CD14-positive monocyte (primary cell): ENCODE measurements around the gene KRTAP10-8. TPM values are rescaled to one million over a fixed set of nuclear protein-coding genes. Genes with fewer than 3 reads are reported as not detected.

Experiments
- DNase-seq, 3 donors: peaks; one replicate each; pipeline ENCODE4 v3.0.0-alpha.2; 2011 to 2022
- H2AFZ ChIP-seq: 2 replicates; pipeline ENCODE4 v1.6.0; 2012; ENCODE audit warnings: mild to moderate bottlenecking, low read depth, low read length, inconsistent platforms; ENCODE audit not compliant: insufficient read depth, poor library complexity, severe bottlenecking
- H3K27ac ChIP-seq, 2 donors: 1 replicate in 1 of 2; 2 replicates in 1 of 2; pipeline ENCODE4 v1.5.1; 2012 to 2013; ENCODE audit warnings: low read length in 2 of 2, control low read depth in 1 of 2, inconsistent platforms in 1 of 2, low read depth in 1 of 2, mild to moderate bottlenecking in 1 of 2
- H3K27me3 ChIP-seq, 2 donors: one replicate each; pipeline versions ENCODE4 v1.6.0 to v1.6.1; 2011 to 2013; ENCODE audit warnings: low read length in 2 of 2; ENCODE audit not compliant: control insufficient read depth in 2 of 2, insufficient read depth in 2 of 2
- H3K36me3 ChIP-seq, 2 donors: replicated peaks in 1 of 2; 1 replicate in 1 of 2; 2 replicates in 1 of 2; pipeline versions ENCODE4 v1.5.1 to v1.6.1; 2012 to 2013; ENCODE audit warnings: low read length in 2 of 2, control low read depth in 1 of 2, inconsistent platforms in 1 of 2, mild to moderate bottlenecking in 1 of 2; ENCODE audit not compliant: insufficient read depth in 2 of 2, control insufficient read depth in 1 of 2
- H3K4me1 ChIP-seq, 2 donors: 1 replicate in 1 of 2; 2 replicates in 1 of 2; pipeline versions ENCODE4 v1.5.1 to v1.6.1; 2012 to 2013; ENCODE audit warnings: low read length in 2 of 2, control low read depth in 1 of 2, inconsistent platforms in 1 of 2, mild to moderate bottlenecking in 1 of 2, moderate library complexity in 1 of 2; ENCODE audit not compliant: insufficient read depth in 2 of 2, control insufficient read depth in 1 of 2
- H3K4me2 ChIP-seq: replicated peaks from 2 replicates; pipeline ENCODE3; 2012; ENCODE audit warnings: low read length, moderate library complexity, mild to moderate bottlenecking; ENCODE audit not compliant: poor library complexity, severe bottlenecking; ENCODE audit errors: extremely low read depth
- H3K4me3 ChIP-seq, 3 experiments: fragments of 200-600 bp in 1 of 3; sonication (generic) in 1 of 3; replicated peaks in 1 of 3; 1 replicate in 2 of 3; 2 replicates in 1 of 3; pipeline ENCODE4 v1.5.1; 2011 to 2013; ENCODE audit warnings: low read length in 3 of 3, mild to moderate bottlenecking in 3 of 3, control low read depth in 2 of 3, low read depth in 2 of 3, inconsistent platforms in 1 of 3, moderate library complexity in 1 of 3
- H3K79me2 ChIP-seq: 2 replicates; pipeline ENCODE4 v1.6.0; 2012; ENCODE audit warnings: mild to moderate bottlenecking, control low read depth, inconsistent platforms, low read length, moderate library complexity; ENCODE audit not compliant: insufficient read depth
- H3K9ac ChIP-seq: 2 replicates; pipeline ENCODE4 v1.6.0; 2017; ENCODE audit warnings: low read length, mild to moderate bottlenecking; ENCODE audit not compliant: insufficient read depth, poor library complexity, severe bottlenecking
- H3K9me3 ChIP-seq, 2 donors: replicated peaks in 1 of 2; 1 replicate in 1 of 2; 2 replicates in 1 of 2; pipeline versions ENCODE4 v1.5.1 to v1.6.1; 2012 to 2013; ENCODE audit warnings: low read length in 2 of 2, control low read depth in 1 of 2; ENCODE audit not compliant: control insufficient read depth in 1 of 2, insufficient read depth in 1 of 2
- H4K20me1 ChIP-seq: 2 replicates; pipeline ENCODE4 v1.6.0; 2012; ENCODE audit warnings: mild to moderate bottlenecking, low read length, control low read depth, moderate library complexity; ENCODE audit not compliant: insufficient read depth
- H3K27ac Mint-ChIP-seq, 7 donors: one replicate each; pipeline ENCODE4 v1.8.0; 2020; ENCODE audit warnings: mild to moderate bottlenecking in 7 of 7, mixed read lengths in 7 of 7, moderate library complexity in 6 of 7, inconsistent platforms in 2 of 7
- H3K27me3 Mint-ChIP-seq, 3 donors: one replicate each; pipeline ENCODE4 v1.8.0; 2021 to 2022; ENCODE audit warnings: low read depth in 3 of 3, mild to moderate bottlenecking in 3 of 3, mixed read lengths in 3 of 3, moderate library complexity in 3 of 3, inconsistent platforms in 1 of 3
- H3K36me3 Mint-ChIP-seq, 2 donors: one replicate each; pipeline ENCODE4 v1.8.0; 2020; ENCODE audit warnings: mixed read lengths in 2 of 2, inconsistent platforms in 1 of 2, mild to moderate bottlenecking in 1 of 2
- H3K4me1 Mint-ChIP-seq: one replicate; pipeline ENCODE4 v1.8.0; 2020; ENCODE audit warnings: mild to moderate bottlenecking, mixed read lengths
- H3K4me3 Mint-ChIP-seq, 2 donors: one replicate each; pipeline ENCODE4 v1.8.0; 2020; ENCODE audit warnings: mild to moderate bottlenecking in 2 of 2, mixed read lengths in 2 of 2, moderate library complexity in 1 of 2
- H3K9me3 Mint-ChIP-seq, 7 donors: one replicate each; pipeline ENCODE4 v1.8.0; 2020 to 2022; ENCODE audit warnings: mixed read lengths in 7 of 7, mild to moderate bottlenecking in 6 of 7, moderate library complexity in 6 of 7, inconsistent platforms in 2 of 7
- CTCF ChIP-seq: fragments of 200-600 bp; IDR thresholded peaks from one replicate; pipeline ENCODE4 v1.8.0; 2022; ENCODE audit warnings: antibody characterized with exemption, mild to moderate bottlenecking
- WGBS: methylation state at CpG from one replicate; pipeline ENCODE4 v1.1.5; 2013; ENCODE audit warnings: missing lambda C conversion rate; ENCODE audit not compliant: insufficient coverage; 5-methylcytosine and 5-hydroxymethylcytosine counted together
- intact Hi-C, 2 donors: fragments of 100-400 bp; cut with micrococcal nuclease; formaldehyde crosslinking; loops; one replicate each; pipeline versions ENCODE4 v1.15.0 to v1.15.1; 2023
- polyA plus RNA-seq, 3 donors: library from polyadenylated mRNA; depleted of rRNA in 1 of 3; unstranded in 2 of 3; stranded (reverse) in 1 of 3; fragments of 300-500 nt in 2 of 3; fragments of >200 nt in 1 of 3; fragmentation: Illumina TruSeq in 2 of 3; gene quantifications; 1 replicate in 2 of 3; 2 replicates in 1 of 3; pipeline ENCODE4 v1.2.3, GENCODE V29; 2012 to 2021

The KRTAP10-8 gene
- polyA plus RNA-seq, 3 donors = not detected

GRCh38 chr21:44615911-44616590 lies 4.2 kb downstream of the KRTAP10-8 start:
- H3K9me3 ChIP-seq = peaks cover 16 to 21% of the 10 kb centered on the region in 2 donors
- no peak overlapping the region for H2AFZ ChIP-seq
- no peak overlapping the region for H3K27ac ChIP-seq
- Mint-ChIP-seq H3K9me3 (peaks cover 22 to 34% (median 26%) of the 10 kb centered on the region in 7 donors), H3K27me3 (peaks cover 3 to 12% (median 4%) of the 10 kb centered on the region in 3 donors), H3K4me1 (peaks cover 10% of the 10 kb centered on the region), H3K36me3 (no peaks in the 10 kb centered on the region), H3K4me3 (no peak overlapping the region), H3K27ac (no peak overlapping the region)
- H3K79me2 ChIP-seq = no peaks in the 10 kb centered on the region
- TF ChIP-seq CTCF = no peak
- no peak for DNase-seq
- H3K36me3 ChIP-seq = no peaks in the 10 kb centered on the region
- H3K27me3 ChIP-seq = no peaks in the 10 kb centered on the region
- WGBS = 90% methylated on average over 16 of the region's 17 CpGs
- H3K4me1 ChIP-seq = no peaks in the 10 kb centered on the region
- no peak overlapping the region for H3K4me3 ChIP-seq
- intact Hi-C loops = no loop called here
- no peaks in the 10 kb centered on the region for H4K20me1 ChIP-seq
- H3K9ac ChIP-seq = no peak overlapping the region
- no peak overlapping the region for H3K4me2 ChIP-seq

- no peak for DNase-seq
- Histone ChIP-seq H3K4me1 (no peaks in the 10 kb centered on the region), H3K27ac (no peak overlapping the region), H3K79me2 (no peaks in the 10 kb centered on the region), H3K4me3 (no peak overlapping the region), H3K4me2 (no peak overlapping the region), H3K36me3 (no peaks in the 10 kb centered on the region), H3K27me3 (no peaks in the 10 kb centered on the region), H2AFZ (no peak overlapping the region), H3K9me3 (peaks cover 11 to 16% of the 10 kb centered on the region in 2 donors), H4K20me1 (no peaks in the 10 kb centered on the region), H3K9ac (no peak overlapping the region)
- Mint-ChIP-seq H3K4me3 (no peak overlapping the region), H3K4me1 (peaks cover 10% of the 10 kb centered on the region), H3K36me3 (no peaks in the 10 kb centered on the region), H3K9me3 (peaks cover 17 to 29% (median 23%) of the 10 kb centered on the region in 7 donors), H3K27ac (no peak overlapping the region), H3K27me3 (peaks cover 3 to 12% (median 4%) of the 10 kb centered on the region in 3 donors)
- intact Hi-C loops = no loop called here
- no peak for TF ChIP-seq CTCF
- 90% methylated on average over 16 of the region's 16 CpGs for WGBS
Observed at GRCh38 chr21:44616591-44616926, 4.7 kb downstream of the KRTAP10-8 start.
